T1000 (cell line): ENCODE measurements around the gene FBXO7.

Experiments used
- DNase-seq: peaks from one replicate; lab custom pipeline; 2025; ENCODE audit warnings: mixed read lengths; lab: John Stamatoyannopoulos, UW

The FBXO7 gene

DNA sequence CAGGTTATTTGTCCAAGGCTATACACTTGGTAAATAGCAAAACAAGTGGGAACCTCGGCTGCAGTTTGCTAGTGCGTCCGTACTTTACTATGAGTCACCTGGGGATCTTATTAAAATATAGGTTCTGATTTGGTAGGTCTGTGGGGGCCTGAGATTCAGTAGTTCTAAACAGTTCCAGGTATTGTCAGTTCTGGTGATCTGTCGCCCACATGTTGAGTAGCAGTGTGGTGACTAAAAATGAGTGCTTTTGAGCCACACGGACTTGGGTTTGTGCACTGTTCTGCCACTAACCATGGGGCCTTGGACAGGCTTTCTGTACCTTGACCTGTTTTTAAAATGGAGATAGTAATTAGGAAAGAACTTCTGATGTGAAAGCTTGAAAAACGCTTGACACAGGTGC is 15.7 kb downstream of the FBXO7 start:
- no peak for DNase-seq

DNA sequence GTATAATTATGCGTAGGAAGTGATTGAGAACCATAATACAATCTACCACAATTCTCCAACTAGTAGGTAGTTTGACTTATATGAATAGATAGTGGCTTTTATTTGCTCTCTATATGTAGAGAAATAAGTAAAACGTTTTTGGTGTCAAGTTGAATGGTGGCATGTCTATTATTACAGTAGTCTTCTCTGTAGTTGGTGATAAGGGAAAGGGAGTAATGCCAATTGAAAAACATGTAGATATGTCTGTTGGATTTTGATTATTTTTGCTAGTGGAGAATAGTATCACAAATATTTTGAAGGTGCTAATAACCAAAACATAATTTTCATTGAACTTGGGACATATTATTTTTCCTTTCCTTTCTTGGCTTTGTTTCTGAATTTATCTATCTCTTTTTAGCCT is 17.5 kb downstream of the FBXO7 start:
- DNase-seq, result no peak

DNA sequence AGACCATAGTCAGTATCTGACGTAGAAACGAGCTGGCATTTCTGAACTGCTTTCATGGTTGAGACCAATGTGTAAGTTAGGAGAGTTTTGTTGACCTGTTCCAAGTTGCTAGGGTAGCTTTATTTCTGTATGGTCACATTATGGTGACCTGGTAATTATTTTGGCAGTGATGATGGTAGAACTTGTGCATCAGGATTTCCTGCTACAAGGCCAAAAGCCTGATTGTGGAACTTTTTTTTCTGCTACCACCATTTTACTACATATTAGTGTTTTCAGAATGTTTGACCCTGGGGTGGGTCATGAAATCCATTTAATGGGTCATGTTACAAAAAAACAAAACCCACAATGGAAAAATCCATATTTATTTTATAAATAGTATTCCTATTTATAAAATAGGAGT is 18.9 kb downstream of the FBXO7 start:
- DNase-seq, result no peak

DNA sequence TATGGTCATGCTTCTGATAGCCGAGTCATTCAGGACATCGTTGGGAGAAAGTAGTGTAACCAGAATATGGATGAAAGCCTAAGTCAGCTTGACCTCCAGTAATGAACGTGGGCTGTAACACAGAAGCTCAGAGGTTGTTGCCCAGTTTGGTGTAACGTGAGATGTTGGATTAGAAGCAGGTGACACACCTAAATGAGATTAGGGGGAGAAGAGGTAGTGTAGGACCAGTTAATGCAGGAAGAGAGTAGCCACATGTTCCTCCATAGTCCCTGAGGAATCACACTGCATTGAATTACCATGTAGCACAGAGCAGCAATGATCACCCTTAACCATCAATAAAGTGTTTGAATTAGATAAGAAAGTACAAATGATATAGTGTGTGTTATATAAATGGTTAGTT is 20.4 kb downstream of the FBXO7 start:
- no peak for DNase-seq

DNA sequence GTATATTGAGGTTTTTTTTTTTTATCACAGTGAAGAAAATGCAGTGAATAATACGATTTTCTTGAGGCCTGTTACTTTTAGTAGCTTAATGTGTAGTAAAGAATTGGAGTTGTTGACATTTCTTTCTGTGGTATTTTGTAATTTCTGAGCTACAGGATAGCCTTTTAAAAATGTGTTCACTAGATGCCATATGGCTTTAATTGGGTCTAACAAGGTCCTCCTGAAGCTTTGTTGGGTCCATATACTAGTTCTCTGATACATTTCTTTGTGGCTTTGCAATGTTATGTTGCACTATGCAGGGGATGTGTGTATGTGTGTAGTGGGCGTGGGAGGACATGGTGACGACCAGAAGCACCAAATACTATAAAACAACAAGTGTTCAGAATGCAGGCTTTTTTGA is 25.1 kb downstream of the FBXO7 start:
- no peak for DNase-seq

DNA sequence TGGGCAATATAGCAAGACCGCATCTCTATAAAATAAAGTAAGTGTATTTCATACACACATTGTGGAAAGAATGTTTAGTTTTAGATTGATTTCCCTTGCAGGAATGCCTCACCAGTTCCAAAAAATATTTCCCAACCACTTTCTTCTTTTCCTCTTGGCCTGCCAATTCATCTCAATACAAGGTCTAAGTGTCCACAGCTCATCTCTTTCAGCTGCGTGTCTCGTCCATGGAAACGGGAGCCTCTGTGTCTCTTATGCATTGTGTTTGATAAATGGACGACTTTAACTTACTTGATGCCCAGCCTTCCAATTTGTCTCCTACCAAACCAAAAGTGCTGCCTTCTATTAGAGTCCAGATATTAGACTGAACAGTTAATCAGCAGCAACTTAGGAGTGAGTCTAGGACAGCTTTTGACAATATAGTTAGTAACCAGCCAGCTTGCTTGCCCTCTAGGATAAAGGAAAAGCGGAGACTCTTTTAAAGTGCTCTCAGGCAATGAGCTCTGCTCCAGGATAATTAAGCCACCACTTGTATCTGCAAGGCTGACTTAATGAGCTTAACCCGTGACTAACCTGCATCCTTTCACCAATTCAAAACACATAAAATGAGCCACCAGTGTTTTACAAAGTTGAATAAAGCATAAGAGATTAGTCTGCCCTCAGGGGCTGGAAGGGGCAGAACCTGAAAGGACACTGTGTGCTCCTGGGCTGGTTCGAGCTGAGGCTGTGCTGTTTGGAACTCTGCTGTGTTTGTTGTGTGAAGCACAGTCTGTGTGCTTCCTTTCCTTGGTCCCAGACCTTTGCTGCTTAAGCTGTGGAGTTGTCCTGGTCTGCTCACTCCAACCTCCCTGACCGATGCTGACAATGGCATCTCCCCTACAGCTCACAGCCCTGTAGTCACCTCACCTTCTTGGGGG is 27.5 kb downstream of the FBXO7 start:
- DNase-seq, result no peak

DNA sequence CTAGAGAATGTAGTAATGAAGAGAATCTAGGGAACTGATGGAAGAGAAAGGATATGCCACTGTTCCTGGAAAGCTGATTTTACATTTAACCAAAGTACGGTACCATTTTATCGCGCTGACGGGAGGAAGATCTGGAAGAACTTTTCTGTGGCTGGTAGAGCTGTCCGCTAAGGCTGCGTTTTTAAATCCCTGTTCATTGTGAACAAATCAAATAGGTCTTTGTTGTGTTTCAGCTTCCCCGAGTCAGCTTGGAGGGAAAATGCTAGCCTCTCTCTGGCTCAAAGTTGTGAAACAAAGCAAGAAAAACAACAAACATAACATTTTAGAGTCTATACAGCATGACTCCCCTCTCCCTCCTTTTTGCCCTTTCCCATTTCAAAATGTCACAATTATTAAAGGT is 34.4 kb downstream of the FBXO7 start:
- DNase-seq, result no peak

DNA sequence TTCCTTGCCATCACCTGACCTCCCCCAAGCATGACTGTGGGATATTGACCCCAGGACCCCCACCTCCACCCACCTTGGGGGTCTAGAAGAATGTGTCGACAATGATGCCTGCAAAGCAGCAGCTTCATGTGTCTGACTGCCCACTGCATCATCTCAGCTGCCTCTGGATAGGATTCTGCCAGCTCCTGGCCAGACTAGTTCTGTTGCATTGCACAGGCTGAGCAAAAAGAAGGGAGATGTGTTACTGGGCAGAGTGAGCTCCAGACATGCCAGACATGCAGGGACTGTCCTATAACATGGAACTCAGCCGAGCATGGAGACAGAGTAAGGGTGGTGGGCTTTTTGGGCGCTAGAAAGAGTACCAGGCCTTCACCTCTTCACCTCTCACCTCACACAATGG is 36.7 kb downstream of the FBXO7 start:
- no peak for DNase-seq

DNA sequence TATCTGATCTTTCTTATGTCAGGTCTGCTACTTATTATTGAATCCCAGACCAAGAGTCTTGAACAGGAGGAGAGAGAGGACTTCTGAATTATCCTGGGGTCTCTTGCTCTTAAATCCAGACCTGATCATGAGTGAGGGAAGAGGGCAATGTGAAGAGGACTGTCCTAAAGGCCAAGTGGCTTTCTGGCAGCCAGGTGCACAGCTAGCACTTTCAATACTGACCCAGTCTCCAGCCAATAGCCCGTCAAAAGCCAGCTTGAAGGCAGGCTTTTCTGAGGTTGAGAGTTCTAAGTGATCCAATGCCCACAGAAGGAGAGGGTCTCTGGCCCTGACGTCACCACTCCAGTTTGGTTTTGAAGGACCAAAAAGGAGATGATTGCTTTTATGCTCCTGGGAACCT is 37.2 kb downstream of the FBXO7 start:
- DNase-seq, result no peak

DNA sequence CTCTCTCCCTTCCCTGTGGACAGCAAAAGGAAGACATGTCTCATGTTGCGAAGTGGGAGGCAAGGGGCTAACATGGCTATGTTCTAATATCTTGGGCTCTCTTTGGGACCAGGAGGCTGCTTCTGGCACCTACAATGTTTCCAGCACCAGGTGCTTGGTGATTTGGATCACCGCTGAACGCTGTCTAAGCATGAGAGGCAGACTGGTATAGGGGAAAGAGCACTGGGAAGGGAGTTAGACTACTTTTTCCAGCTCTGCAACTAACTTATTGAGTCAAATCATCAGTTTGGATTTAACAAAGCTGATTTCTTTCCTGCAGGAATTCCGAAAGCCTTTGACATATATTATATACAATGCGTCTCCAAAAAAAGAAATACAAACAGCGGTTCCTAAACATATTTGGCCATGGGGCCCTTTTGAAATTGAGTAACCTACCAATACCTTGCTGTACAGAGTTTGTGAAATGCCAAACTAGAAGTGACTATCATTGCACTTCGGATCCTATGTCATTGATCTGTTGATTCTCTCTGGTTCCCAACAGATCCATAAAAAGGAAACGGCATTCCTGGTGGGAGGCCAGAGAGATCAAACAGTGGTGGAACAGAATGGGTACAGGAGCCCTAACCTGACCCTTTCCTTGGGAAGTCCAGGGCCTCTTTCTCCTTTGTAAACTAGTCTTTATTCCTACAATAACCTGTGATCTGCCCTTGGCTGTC is 37.8 kb downstream of the FBXO7 start:
- no peak for DNase-seq

DNA sequence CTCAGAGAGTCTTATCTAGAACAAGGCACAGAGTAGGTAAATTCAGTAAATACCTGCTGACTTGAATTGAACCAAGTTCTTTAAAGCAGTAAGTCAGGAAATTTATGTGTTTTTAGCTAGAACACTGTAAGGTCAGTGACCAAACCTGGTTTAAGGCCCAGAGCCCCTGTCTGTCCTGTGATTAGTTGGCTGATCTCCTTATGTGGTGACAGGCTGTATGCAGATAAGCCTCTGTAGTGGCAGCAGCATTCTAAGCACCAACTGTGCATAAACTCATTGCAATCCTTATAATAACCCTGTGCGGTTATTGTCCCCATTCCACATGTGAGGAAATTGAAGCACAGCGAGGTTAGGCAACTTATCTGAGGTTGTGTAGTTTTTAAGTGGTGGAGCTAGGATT is 40.5 kb downstream of the FBXO7 start:
- DNase-seq, result no peak

DNA sequence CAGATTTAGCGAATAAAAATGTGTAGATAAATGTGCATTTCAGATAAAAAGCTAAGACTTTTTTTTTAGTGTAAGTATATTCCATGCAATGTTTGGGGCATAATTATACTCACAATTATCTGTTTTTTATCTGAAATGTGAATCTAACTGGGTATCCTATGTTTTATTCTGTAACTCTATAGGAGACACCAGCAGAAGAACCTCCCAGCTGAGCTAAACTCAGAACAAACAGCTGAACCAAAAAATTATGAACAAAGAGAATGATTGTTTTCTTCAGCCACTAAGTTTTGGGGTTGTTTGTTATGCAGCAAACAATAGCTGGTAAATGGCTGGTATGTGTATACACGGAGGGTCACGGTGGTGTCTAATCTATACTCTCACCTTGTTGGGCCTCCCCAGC is 42.9 kb downstream of the FBXO7 start:
- DNase-seq, result no peak

DNA sequence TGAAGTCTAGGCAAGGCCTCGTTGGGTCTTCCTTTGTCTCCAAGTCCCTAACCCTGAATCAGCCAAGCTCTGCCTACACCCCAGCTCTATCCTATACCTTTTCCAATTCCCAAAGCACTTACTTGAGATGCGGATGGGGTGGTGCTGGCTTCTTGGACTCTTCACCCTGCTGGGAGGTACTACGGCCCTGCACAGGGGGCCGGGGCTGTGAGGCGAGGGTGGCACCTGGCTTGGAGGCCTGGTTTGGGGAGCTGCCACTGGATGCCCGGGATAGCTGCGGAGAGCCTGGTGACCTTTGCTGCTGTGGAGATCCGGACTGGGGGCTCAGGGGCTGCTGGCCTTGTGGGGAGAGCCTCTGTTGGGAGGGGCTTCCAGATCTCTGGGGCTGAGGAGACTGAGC is 43.3 kb downstream of the FBXO7 start:
- no peak for DNase-seq

DNA sequence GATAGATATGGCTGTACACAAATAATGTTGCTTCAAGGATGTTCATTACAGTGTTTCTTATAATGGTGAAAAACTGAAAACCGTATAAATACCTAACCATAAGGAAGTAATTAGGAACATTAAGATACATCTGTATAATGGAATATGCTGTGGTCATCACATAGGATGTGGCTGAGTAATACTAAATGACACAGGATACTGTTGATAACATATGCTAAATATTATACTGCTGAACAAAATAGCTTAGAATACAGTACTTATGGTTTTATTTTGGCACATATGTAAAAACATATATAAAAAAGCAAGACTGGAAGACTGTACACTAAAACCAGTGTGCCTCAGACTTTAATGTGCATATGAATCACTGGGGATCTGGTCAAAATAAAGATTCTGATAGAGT is 43.8 kb downstream of the FBXO7 start:
- DNase-seq, result no peak

DNA sequence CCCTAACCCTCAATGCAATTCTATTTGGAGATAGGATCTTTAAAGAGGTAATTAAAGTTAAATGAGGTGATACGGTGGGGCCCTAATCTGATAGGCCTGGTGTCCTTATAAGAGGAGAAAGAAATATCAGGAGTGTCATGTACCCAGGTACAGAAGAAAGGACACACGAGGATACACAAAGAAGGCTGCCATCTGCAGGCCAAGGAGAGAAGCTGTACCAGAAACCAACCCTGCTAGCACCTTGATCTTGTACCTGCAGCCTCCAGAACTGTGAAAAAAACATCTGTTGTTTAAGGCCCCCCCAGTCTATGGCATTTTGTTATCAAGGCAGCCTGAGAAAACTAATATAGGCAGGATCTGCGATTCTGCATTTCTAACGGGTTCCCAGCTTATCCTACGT is 44.2 kb downstream of the FBXO7 start:
- no peak for DNase-seq

DNA sequence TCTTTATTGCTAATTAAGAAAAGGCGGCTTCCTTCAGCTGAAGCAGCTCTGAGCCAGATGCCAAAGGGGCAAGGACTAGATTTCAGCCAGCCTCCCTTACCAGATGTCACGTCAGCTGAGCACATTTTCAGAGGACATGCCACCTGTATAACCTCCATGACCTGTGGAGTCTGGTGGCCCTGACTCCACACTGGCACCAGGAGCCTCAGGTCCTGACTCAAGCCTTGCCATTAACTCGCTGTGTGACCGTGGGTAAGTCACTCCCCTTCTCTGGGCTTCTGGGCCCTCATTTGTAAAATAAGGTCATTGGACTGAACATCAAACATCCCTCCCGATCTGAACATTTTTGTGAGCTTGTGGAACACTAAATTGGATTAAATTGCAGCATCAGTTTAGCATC is 46.0 kb downstream of the FBXO7 start:
- DNase-seq, result no peak

DNA sequence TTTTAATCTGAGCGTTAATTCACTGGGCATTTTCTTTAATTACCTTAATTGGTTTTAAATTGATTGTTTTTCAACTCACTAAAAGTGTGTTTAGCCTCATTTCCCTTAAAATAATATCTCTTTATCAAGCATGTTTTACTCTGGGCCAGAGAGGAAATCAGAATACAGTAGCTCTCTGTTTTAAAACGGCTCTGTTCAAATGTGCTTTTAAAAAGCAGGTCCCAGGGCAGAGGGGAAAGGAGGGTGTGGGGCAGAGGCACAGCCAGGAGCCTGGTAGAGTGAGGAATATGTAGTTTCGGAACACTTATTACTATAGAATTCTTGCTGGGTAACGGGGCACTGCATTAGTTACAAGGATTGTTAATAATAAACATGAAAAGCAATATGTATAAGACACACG is 47.6 kb downstream of the FBXO7 start:
- no peak for DNase-seq

DNA sequence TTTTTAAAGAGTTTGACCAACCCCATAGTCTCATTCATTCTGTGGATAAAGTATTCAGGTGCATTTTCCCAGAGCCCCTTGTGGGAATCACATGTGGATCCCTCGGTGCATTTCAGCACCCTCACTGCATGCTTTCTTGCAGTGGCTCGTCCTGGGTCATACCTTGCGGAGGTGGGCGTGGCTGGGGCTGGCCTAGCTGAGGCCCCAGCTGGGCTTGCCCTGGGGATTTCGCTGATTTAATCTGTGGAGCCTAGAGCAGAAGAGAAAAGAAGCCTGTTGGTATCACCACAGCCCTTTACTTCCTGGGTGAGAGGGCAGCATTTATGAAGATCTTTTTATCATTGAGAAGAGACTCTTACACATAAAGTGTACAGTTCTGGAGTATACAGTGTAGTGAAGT is 53.1 kb downstream of the FBXO7 start:
- DNase-seq, result no peak

DNA sequence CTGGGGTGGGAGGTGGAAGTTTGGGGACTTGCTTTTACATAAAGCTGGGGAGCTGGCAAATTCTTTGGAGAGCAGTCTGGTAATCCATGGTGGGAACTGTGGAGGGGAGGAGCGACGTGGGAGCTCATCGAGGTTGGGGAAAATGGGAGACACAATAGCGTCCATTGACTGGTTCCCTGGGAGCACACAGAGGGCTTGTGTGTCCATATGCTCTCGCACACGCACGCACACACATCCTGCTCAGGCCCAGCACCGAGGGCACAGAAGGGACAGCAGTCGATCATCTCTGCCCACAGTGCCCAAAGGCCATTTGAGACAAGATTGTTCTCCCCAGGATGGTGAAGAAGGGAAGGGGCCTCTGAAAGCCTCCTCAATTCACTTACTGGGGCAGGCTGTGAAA is 53.7 kb downstream of the FBXO7 start:
- DNase-seq, result no peak

DNA sequence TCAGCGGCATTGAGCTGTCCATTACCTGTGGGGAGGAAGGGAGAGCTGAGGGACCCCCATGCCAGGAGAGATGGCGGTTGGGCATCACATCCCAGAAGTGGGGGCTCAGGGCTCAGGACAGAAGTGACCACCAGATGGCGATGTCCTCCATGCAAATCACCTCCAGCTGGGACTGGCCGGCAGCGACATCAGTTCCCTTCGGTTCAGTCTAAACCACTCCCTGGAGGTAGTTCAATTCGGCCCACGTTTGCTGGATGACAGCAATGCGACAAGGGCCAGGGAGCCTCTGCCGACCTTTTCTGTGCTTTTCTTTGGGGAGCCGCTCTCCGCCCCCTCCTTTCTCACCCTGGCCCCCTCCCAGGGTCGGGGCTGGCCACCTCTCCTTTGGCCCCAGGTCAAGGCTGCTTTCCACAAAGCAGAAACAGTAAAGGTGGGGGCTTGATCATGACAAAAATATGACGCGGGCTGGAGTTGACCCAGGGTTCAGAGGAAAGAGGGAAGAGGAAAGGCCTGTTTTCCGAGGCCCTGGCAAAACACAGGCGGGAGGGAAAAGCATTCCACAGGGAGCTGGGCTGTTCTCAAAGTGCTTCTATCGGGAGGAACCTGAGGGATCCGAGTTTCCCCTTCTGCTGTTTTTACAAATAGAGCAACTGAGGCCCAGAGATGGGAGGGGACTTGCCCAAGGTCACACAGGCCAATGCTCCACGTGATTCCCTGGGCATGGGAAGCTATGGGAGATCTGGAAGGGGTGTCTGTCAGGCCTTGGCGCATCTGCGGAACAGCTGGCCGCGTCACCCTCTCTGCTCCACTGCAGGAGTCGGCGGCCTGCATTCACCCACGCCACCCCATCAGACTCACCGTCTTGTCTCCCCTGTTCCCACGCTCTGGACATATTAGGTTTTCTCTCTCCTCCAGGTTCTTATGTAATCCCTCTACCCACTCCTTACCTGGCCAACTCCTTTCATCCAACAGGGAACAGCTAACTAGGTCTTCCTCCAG is 54.7 kb downstream of the FBXO7 start:
- DNase-seq, result peak; percentile 65

DNA sequence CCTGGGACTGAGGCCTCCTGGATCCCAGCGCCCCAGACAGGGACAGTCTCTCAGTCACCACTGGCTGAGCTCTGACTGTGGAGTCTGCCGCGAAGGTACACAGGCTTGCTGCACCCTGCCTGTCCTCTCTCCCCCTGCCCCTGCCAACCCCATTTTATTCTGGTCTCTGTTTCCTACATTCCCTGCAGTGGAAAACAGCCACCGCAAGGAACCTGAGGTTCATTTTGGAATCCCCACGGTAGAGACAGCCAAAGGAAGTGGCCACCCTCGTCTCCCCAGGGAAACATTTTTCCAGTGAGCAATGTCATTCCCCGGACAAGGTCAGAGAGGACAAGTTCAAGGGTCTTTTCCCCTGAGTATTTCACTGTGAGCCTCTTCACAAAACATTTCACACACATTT is 56.6 kb downstream of the FBXO7 start:
- no peak for DNase-seq
